Measurements from ENCODE around the gene NCAM2.

GRCh38 chr21:21195417-21195943 is 197.3 kb downstream of the NCAM2 start:
- TF ChIP-seq CTCF (IDR thresholded peaks at IDR 0.05) (no peak), EZH2 (IDR thresholded peaks at IDR 0.05; ENCODE audit: borderline replicate concordance, insufficient read depth, low read depth, low read length, poor library complexity, severe bottlenecking) (no peak)
